ENCODE results near the gene FAM131A. TPM values are rescaled to one million over a fixed set of nuclear protein-coding genes. Genes with fewer than 3 reads are reported as not detected.

FAM131A gene
- total and polyA plus RNA-seq, 8 donors: 12.4 to 19.3 (median 14.9) TPM

DNA sequence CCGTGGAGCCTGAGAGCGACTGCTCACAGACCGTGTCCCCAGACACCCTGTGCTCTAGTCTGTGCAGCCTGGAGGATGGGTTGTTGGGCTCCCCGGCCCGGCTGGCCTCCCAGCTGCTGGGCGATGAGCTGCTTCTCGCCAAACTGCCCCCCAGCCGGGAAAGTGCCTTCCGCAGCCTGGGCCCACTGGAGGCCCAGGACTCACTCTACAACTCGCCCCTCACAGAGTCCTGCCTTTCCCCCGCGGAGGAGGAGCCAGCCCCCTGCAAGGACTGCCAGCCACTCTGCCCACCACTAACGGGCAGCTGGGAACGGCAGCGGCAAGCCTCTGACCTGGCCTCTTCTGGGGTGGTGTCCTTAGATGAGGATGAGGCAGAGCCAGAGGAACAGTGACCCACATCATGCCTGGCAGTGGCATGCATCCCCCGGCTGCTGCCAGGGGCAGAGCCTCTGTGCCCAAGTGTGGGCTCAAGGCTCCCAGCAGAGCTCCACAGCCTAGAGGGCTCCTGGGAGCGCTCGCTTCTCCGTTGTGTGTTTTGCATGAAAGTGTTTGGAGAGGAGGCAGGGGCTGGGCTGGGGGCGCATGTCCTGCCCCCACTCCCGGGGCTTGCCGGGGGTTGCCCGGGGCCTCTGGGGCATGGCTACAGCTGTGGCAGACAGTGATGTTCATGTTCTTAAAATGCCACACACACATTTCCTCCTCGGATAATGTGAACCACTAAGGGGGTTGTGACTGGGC is 7.3 kb downstream of the FAM131A start:
- no peak for TF ChIP-seq CTCF (IDR thresholded peaks at IDR 0.05)
- H3K27ac ChIP-seq: no peak overlapping the region
- DNase-seq: peak in 1 of 4 donors; percentile 75
- H3K4me3 ChIP-seq: no peak overlapping the region
- H3K36me3 ChIP-seq: peaks cover 0 to 39% of the 10 kb centered on the region in 2 donors
- no peak for ATAC-seq
- H3K9me3 ChIP-seq: no peaks in the 10 kb centered on the region
- peaks cover 0 to 24% of the 10 kb centered on the region in 2 donors for H3K4me1 ChIP-seq
- no peaks in the 10 kb centered on the region for H3K27me3 ChIP-seq
- intact Hi-C loops (cut with DNase I): no loop called here

DNA sequence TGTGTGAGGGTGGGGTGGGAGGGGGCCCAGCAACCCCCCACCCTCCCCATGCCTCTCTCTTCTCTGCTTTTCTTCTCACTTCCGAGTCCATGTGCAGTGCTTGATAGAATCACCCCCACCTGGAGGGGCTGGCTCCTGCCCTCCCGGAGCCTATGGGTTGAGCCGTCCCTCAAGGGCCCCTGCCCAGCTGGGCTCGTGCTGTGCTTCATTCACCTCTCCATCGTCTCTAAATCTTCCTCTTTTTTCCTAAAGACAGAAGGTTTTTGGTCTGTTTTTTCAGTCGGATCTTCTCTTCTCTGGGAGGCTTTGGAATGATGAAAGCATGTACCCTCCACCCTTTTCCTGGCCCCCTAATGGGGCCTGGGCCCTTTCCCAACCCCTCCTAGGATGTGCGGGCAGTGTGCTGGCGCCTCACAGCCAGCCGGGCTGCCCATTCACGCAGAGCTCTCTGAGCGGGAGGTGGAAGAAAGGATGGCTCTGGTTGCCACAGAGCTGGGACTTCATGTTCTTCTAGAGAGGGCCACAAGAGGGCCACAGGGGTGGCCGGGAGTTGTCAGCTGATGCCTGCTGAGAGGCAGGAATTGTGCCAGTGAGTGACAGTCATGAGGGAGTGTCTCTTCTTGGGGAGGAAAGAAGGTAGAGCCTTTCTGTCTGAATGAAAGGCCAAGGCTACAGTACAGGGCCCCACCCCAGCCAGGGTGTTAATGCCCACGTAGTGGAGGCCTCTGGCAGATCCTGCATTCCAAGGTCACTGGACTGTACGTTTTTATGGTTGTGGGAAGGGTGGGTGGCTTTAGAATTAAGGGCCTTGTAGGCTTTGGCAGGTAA is 8.1 kb downstream of the FAM131A start:
- Histone ChIP-seq H3K4me3 (no peak overlapping the region), H3K36me3 (peaks cover 0 to 39% of the 10 kb centered on the region in 2 donors), H3K27ac (no peak overlapping the region), H3K27me3 (no peaks in the 10 kb centered on the region), H3K9me3 (no peaks in the 10 kb centered on the region), H3K4me1 (peaks cover 0 to 19% of the 10 kb centered on the region in 2 donors)
- peak; percentile 80 for ATAC-seq
- peak in 3 of 4 donors; percentile 56 to 80 (median 75) for DNase-seq
- intact Hi-C loops (cut with DNase I): no loop called here
- TF ChIP-seq CTCF (IDR thresholded peaks at IDR 0.05): peak in 1 of 2 donors; percentile 48

DNA sequence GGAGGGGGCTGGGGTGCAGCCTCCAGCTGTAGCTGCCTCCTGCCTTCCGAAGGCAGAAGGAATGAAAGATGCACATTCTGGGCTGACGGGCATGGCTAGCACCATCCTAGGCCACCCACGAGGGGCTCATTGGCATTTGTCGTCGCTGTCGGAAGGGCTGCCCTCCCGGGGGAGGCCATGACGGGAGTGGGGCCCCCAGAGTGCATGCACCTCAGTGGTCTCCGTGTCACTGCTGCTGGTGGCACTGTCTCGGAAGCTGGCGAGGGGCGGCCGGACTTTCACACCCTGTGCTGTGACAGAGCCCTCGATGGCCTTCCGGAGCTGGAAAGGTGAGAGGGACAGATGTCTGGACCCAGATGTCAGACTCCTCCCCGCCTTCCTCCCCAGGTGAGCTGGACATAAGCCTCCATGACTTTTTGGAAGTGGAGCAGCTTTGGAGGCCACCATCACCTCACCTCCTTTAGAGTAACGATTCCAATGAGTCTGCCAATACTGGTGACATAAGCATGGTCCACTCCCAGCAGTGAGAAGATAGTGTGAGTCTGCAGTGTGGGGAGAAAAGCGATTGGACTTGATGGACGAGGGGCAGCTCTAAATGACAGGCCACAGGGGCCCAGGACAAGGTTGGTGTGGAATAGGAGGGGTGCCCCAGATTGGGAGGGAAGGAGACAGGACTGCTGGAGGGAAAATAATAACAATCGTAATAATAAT is 9.2 kb downstream of the FAM131A start:
- ATAC-seq (no peak), DNase-seq (peak in 1 of 4 donors; percentile 67)
- Histone ChIP-seq H3K27me3 (no peaks in the 10 kb centered on the region), H3K36me3 (peaks cover 0 to 36% of the 10 kb centered on the region in 2 donors), H3K4me1 (peaks cover 0 to 11% of the 10 kb centered on the region in 2 donors), H3K4me3 (no peak overlapping the region), H3K27ac (no peak overlapping the region), H3K9me3 (no peaks in the 10 kb centered on the region)
- intact Hi-C loops (cut with DNase I): no loop called here
- TF ChIP-seq CTCF (IDR thresholded peaks at IDR 0.05): no peak

DNA sequence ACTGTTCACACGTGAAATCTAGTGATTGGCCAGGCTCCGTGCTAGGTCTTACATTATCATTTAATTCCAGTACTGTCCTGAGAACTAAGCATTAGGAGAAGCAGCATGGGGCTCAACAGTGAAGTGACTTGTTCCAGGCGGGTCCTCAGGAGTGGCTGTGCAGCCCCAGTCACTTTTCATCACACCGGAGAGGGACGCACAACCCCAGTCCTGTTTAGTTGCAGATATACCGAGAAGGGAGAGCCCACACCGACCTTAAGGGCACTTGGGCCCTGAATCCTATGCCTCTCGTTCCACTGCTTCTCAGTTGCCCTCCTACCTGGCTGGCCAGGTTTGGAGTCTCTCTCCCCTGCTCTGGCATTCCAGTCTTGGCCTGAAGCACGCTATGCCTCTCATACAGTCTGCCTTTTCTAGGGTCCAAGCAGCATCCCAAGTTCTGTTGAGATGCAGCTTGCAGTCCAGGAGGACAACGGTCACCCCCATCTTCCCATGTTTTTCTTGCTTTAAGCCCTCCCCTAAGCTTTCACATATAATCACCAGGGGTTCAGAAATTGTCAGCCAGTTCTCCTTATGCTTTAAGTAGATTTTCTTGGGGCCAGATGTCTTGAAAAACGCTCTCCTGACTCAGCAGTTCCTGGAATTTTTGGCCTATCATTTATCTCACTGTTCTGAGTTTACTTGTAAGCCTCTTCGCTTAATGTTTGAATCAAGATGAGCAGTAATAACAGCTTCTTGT is 10.1 kb downstream of the FAM131A start:
- TF ChIP-seq CTCF (IDR thresholded peaks at IDR 0.05): no peak
- ATAC-seq (no peak), DNase-seq (no peak)
- Histone ChIP-seq H3K9me3 (no peaks in the 10 kb centered on the region), H3K4me3 (no peak overlapping the region), H3K4me1 (peaks cover 0 to 7% of the 10 kb centered on the region in 2 donors), H3K36me3 (peaks cover 0 to 27% of the 10 kb centered on the region in 2 donors), H3K27me3 (no peaks in the 10 kb centered on the region), H3K27ac (no peak overlapping the region)
- intact Hi-C loops (cut with DNase I): no loop called here
